Activated T-helper 2 cell treated with anti-CD3 and anti-CD28 coated beads, Interferon-gamma antibody, Interleukin-2, Interleukin-4, amounts not matched to agents 10 μg/mL and 5 μg/mL and 100 μg/mL, durations not matched to agents 14 hours and 24 hours and 36 hours (primary cell): Measurements from ENCODE around the gene CTRB2. TPM values are rescaled to one million over a fixed set of nuclear protein-coding genes. Genes with fewer than 3 reads are reported as not detected.
"Not testable (repeated sequence)": the region's sequence is repeated elsewhere in the genome, so short reads cannot be mapped to it uniquely, and the experiment has no call there.

Source experiments
- DNase-seq: peaks from one replicate; pipeline ENCODE4 v3.0.0; 2021; ENCODE audit warnings: low spot score
- H3K27ac Mint-ChIP-seq: one replicate; pipeline ENCODE4 v1.8.0; 2021; ENCODE audit warnings: mixed read lengths
- H3K27me3 Mint-ChIP-seq: one replicate; pipeline ENCODE4 v1.8.0; 2021; ENCODE audit warnings: low read depth, mixed read lengths
- H3K36me3 Mint-ChIP-seq: one replicate; pipeline ENCODE4 v1.8.0; 2021; ENCODE audit warnings: low read depth, mixed read lengths
- H3K4me1 Mint-ChIP-seq: one replicate; pipeline ENCODE4 v1.8.0; 2021; ENCODE audit warnings: low read depth, mixed read lengths
- H3K4me3 Mint-ChIP-seq: one replicate; pipeline ENCODE4 v1.8.0; 2021; ENCODE audit warnings: low read depth, mild to moderate bottlenecking, moderate library complexity, mixed read lengths
- H3K9me3 Mint-ChIP-seq: one replicate; pipeline ENCODE4 v1.8.0; 2021; ENCODE audit warnings: mixed read lengths
- intact Hi-C: fragments of 100-400 bp; cut with micrococcal nuclease; formaldehyde crosslinking; loops from one replicate; pipeline ENCODE4 v1.15.1; 2023
- total RNA-seq: library from RNA; stranded (reverse); gene quantifications from 2 replicates; pipeline ENCODE4 v1.2.3, GENCODE V29; 2022

The CTRB2 gene
- total RNA-seq, 1 donor from 2014 or later, result not detected

- intact Hi-C loops, result no loop called here
- no peak overlapping the region for H3K4me3 Mint-ChIP-seq
- peaks cover 1% of the 10 kb centered on the region for H3K4me1 Mint-ChIP-seq
- no peak overlapping the region for H3K27ac Mint-ChIP-seq
- H3K36me3 Mint-ChIP-seq, result no peaks in the 10 kb centered on the region
- no peaks in the 10 kb centered on the region for H3K9me3 Mint-ChIP-seq
- H3K27me3 Mint-ChIP-seq, result no peaks in the 10 kb centered on the region
- DNase-seq, result no peak
These were observed 10.5 kb upstream of the CTRB2 start for GRCh38 chr16:75217389-75217851.

- intact Hi-C loops, result no loop called here
- peaks cover 1% of the 10 kb centered on the region for H3K4me1 Mint-ChIP-seq
- H3K36me3 Mint-ChIP-seq, result no peaks in the 10 kb centered on the region
- no peaks in the 10 kb centered on the region for H3K9me3 Mint-ChIP-seq
- no peak overlapping the region for H3K27ac Mint-ChIP-seq
- no peak overlapping the region for H3K4me3 Mint-ChIP-seq
- DNase-seq, result no peak
- no peaks in the 10 kb centered on the region for H3K27me3 Mint-ChIP-seq
These were observed 9.6 kb upstream of the CTRB2 start for GRCh38 chr16:75216576-75216975.

- peaks cover 1% of the 10 kb centered on the region for H3K4me1 Mint-ChIP-seq
- H3K9me3 Mint-ChIP-seq, result no peaks in the 10 kb centered on the region
- intact Hi-C loops, result no loop called here
- H3K27me3 Mint-ChIP-seq, result no peaks in the 10 kb centered on the region
- H3K36me3 Mint-ChIP-seq, result no peaks in the 10 kb centered on the region
- no peak overlapping the region for H3K27ac Mint-ChIP-seq
- DNase-seq, result no peak
- H3K4me3 Mint-ChIP-seq, result no peak overlapping the region
These were observed 9.2 kb upstream of the CTRB2 start for GRCh38 chr16:75216127-75216526.

GRCh38 chr16:75211286-75211685 is 4.3 kb upstream of the CTRB2 start:
- intact Hi-C loops, H3K4me3 Mint-ChIP-seq, H3K4me1 Mint-ChIP-seq, DNase-seq, H3K9me3 Mint-ChIP-seq, H3K27ac Mint-ChIP-seq, H3K36me3 Mint-ChIP-seq, H3K27me3 Mint-ChIP-seq: not testable (repeated sequence)

GRCh38 chr16:75209944-75210343 is 3.0 kb upstream of the CTRB2 start:
- H3K27ac Mint-ChIP-seq, result no peak overlapping the region
- intact Hi-C loops, result no loop called here
- no peak for DNase-seq
- H3K36me3 Mint-ChIP-seq, result no peaks in the 10 kb centered on the region
- H3K4me3 Mint-ChIP-seq, result no peak overlapping the region
- no peaks in the 10 kb centered on the region for H3K27me3 Mint-ChIP-seq
- no peaks in the 10 kb centered on the region for H3K9me3 Mint-ChIP-seq
- no peaks in the 10 kb centered on the region for H3K4me1 Mint-ChIP-seq

- DNase-seq, intact Hi-C loops, H3K27ac Mint-ChIP-seq, H3K4me1 Mint-ChIP-seq, H3K4me3 Mint-ChIP-seq, H3K9me3 Mint-ChIP-seq, H3K36me3 Mint-ChIP-seq, H3K27me3 Mint-ChIP-seq: not testable (repeated sequence)
These were observed 2.6 kb upstream of the CTRB2 start for GRCh38 chr16:75209514-75209913.

- Mint-ChIP-seq H3K27me3 (no peaks in the 10 kb centered on the region), H3K4me3 (no peak overlapping the region), H3K36me3 (no peaks in the 10 kb centered on the region), H3K9me3 (no peaks in the 10 kb centered on the region), H3K27ac (no peak overlapping the region), H3K4me1 (no peaks in the 10 kb centered on the region)
- intact Hi-C loops, result no loop called here
- DNase-seq, result no peak
These were observed 2.0 kb upstream of the CTRB2 start for GRCh38 chr16:75208861-75209505.

- H3K4me3 Mint-ChIP-seq, result no peak overlapping the region
- H3K27ac Mint-ChIP-seq, result no peak overlapping the region
- intact Hi-C loops, result no loop called here
- H3K27me3 Mint-ChIP-seq, result no peaks in the 10 kb centered on the region
- H3K36me3 Mint-ChIP-seq, result no peaks in the 10 kb centered on the region
- no peak for DNase-seq
- no peaks in the 10 kb centered on the region for H3K4me1 Mint-ChIP-seq
- no peaks in the 10 kb centered on the region for H3K9me3 Mint-ChIP-seq
These were observed 1.4 kb upstream of the CTRB2 start for GRCh38 chr16:75208242-75208825.

GRCh38 chr16:75207831-75208230 is 870 bp upstream of the CTRB2 start:
- Mint-ChIP-seq H3K9me3 (no peaks in the 10 kb centered on the region), H3K36me3 (no peaks in the 10 kb centered on the region), H3K27ac (no peak overlapping the region), H3K4me3 (no peak overlapping the region), H3K27me3 (no peaks in the 10 kb centered on the region), H3K4me1 (no peaks in the 10 kb centered on the region)
- intact Hi-C loops, result loop anchor here (2.0 kb wide), 1 partner anchor 17 kb away; no protein-coding TSS in a partner anchor
- no peak for DNase-seq

GRCh38 chr16:75205961-75206748 is 806 bp downstream of the CTRB2 start:
- H3K27ac Mint-ChIP-seq, H3K4me3 Mint-ChIP-seq, DNase-seq, H3K27me3 Mint-ChIP-seq, H3K4me1 Mint-ChIP-seq, H3K9me3 Mint-ChIP-seq, H3K36me3 Mint-ChIP-seq: not testable (repeated sequence)
- intact Hi-C loops, result loop anchor here (2.0 kb wide), 1 partner anchor 19 kb away; no protein-coding TSS in a partner anchor

GRCh38 chr16:75205438-75205837 is 1.5 kb downstream of the CTRB2 start:
- H3K9me3 Mint-ChIP-seq, H3K27ac Mint-ChIP-seq, H3K4me1 Mint-ChIP-seq, H3K36me3 Mint-ChIP-seq, DNase-seq, intact Hi-C loops, H3K27me3 Mint-ChIP-seq, H3K4me3 Mint-ChIP-seq: not testable (repeated sequence)

- H3K27me3 Mint-ChIP-seq, intact Hi-C loops, H3K4me3 Mint-ChIP-seq, H3K9me3 Mint-ChIP-seq, H3K36me3 Mint-ChIP-seq, DNase-seq, H3K27ac Mint-ChIP-seq, H3K4me1 Mint-ChIP-seq: not testable (repeated sequence)
These were observed 2.1 kb downstream of the CTRB2 start for GRCh38 chr16:75204905-75205304.

GRCh38 chr16:75204410-75204758 is 2.6 kb downstream of the CTRB2 start:
- DNase-seq, result no peak
- no peaks in the 10 kb centered on the region for H3K9me3 Mint-ChIP-seq
- peaks cover 1% of the 10 kb centered on the region for H3K4me1 Mint-ChIP-seq
- peaks cover 10% of the 10 kb centered on the region for H3K27me3 Mint-ChIP-seq
- intact Hi-C loops, result no loop called here
- H3K27ac Mint-ChIP-seq, result no peak overlapping the region
- H3K36me3 Mint-ChIP-seq, result no peaks in the 10 kb centered on the region
- no peak overlapping the region for H3K4me3 Mint-ChIP-seq
